HG03520 (cell line): ENCODE measurements around the gene TCP1.
A peak's percentile ranks its signal among the peaks of the same experiment; 100 is the strongest.
"Not testable (repeated sequence)": the region's sequence is repeated elsewhere in the genome, so short reads cannot be mapped to it uniquely, and the experiment has no call there.

Experiments used
- ATAC-seq: cut with Tn5 transposase; IDR thresholded peaks from one replicate; pipeline ENCODE4 v1.9.1; 2021; ENCODE audit warnings: mild to moderate bottlenecking, moderate library complexity; ENCODE audit not compliant: unreplicated experiment

Gene TCP1

GRCh38 chr6:159778131-159778530 lies 11.3 kb downstream of the TCP1 start:
- ATAC-seq, result no peak

GRCh38 chr6:159777240-159777904 lies 12.0 kb downstream of the TCP1 start:
- no peak for ATAC-seq

GRCh38 chr6:159772196-159772595 lies 17.2 kb downstream of the TCP1 start:
- ATAC-seq, result no peak

- ATAC-seq, result no peak
These were observed 19.9 kb downstream of the TCP1 start for GRCh38 chr6:159769470-159769869.

GRCh38 chr6:159766906-159767305 lies 22.5 kb downstream of the TCP1 start:
- no peak for ATAC-seq

GRCh38 chr6:159762681-159763293 lies 26.6 kb downstream of the TCP1 start:
- no peak for ATAC-seq

GRCh38 chr6:159761873-159762680 lies 27.3 kb downstream of the TCP1 start, which contains the start of gene ACAT2:
TSS of gene ACAT2 (plus strand) at chr6:159762045. CDS start at chr6:159762088, 43 bp downstream.
- ATAC-seq, result peak; percentile 97

GRCh38 chr6:159761129-159761872 lies 28.1 kb downstream of the TCP1 start:
- ATAC-seq, result no peak

- no peak for ATAC-seq
These were observed 28.8 kb downstream of the TCP1 start for GRCh38 chr6:159760602-159761057.

- no peak for ATAC-seq
These were observed 29.8 kb downstream of the TCP1 start for GRCh38 chr6:159759645-159760044.

GRCh38 chr6:159758031-159759001 lies 31.1 kb downstream of the TCP1 start:
- ATAC-seq, result no peak

GRCh38 chr6:159756508-159756907 lies 32.9 kb downstream of the TCP1 start:
- ATAC-seq, result no peak

- no peak for ATAC-seq
These were observed 34.2 kb downstream of the TCP1 start for GRCh38 chr6:159754959-159755914.

GRCh38 chr6:159754401-159754800 lies 35.0 kb downstream of the TCP1 start:
- no peak for ATAC-seq

- ATAC-seq, result no peak
These were observed 36.1 kb downstream of the TCP1 start for GRCh38 chr6:159753081-159753872.

GRCh38 chr6:159751448-159751847 lies 38.0 kb downstream of the TCP1 start:
- no peak for ATAC-seq

GRCh38 chr6:159748127-159748526 lies 41.3 kb downstream of the TCP1 start:
- ATAC-seq, result not testable (repeated sequence)

- no peak for ATAC-seq
These were observed 42.6 kb downstream of the TCP1 start for GRCh38 chr6:159746759-159747158.
